ENCODE measurements around the gene CHEK2.
"Not testable (repeated sequence)": the region's sequence is repeated elsewhere in the genome, so short reads cannot be mapped to it uniquely, and the experiment has no call there.

CHEK2 gene

DNA sequence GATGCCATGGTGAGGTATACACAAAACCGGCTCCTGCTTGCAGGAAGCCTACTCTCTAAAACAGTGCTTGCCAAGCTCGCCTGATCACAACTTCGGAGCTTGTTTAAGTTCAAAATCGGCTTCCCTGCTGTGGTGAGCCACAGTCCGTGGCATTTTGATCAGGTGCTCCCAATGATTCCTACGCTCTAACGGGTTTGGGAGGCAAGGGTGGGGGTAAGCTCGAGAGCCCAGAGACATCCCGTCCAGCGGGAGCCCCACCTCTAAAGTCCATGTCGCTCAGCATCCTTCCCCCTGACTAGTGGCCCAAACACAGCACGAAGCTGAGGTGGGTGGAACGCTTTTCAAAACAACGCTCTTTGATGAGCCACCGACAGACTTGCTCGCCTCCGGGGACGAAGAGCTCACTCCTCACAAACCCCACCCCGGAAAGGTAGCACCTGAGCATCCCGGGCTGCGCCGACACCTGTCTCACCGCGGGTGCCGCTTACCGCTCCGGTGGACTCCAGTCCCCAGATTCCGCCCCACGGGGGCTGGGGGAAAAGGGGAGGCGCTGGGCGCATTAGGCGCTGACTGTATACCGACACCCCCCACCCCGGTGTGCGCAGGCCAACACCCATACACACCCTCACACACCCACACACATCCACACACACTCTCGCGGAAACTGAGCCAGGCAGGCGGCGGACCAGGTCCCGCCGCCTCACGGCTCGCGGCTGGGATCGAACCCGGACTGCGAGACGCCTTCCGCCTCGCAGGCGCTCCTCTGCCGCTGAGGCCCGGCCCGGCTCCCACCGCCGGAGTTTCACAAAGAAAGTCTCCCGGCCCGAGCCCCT, 62.6 kb downstream of the CHEK2 start:
- peak overlapping the region; percentile 77 for H3K4me3 ChIP-seq (ENCODE audit: low read length)
- not testable (repeated sequence) for DNase-seq (ENCODE audit: low read depth)

DNA sequence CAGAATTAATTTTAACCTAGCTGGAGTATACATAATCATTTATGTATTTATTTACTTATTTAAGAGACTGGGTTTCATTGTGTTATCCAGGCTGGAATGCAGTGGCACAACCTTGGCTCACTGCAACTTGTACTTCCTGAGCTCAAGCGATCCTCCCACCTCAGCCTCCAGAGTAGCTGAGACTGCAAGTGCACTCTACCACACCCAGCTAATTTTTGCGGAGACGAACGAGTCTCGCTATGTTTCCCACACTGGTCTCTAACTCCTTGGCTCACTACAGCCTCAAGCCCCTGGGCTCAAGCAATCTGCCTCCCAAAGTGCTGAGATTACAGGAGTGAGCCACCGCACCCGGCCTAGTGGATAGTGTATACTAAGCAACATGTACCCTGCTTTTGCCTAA, 63.5 kb downstream of the CHEK2 start:
- H3K4me3 ChIP-seq (ENCODE audit: low read length); DNase-seq (ENCODE audit: low read depth): not testable (repeated sequence)

DNA sequence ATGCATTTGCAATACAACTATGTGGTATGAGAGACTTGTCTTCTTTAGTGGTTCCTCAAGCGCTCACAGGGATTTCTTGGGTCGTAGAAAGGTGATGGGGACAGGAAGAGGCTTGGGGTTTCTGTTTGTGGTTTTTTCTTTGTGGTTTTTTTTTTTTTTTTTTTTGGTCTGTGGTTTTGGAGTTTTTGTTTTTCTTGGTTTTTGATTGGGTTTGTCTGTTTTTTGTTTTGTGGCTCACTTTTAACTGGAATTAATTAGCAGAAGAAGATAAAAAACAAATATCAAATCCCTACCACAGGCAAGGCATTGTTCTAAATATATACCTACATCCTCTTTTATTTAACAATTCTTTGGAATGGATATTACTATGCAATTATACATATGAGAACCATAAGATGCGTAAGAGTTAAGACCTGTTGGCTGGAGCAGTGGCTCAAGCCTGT, 67.5 kb downstream of the CHEK2 start:
- TF ChIP-seq, protein P1, sequence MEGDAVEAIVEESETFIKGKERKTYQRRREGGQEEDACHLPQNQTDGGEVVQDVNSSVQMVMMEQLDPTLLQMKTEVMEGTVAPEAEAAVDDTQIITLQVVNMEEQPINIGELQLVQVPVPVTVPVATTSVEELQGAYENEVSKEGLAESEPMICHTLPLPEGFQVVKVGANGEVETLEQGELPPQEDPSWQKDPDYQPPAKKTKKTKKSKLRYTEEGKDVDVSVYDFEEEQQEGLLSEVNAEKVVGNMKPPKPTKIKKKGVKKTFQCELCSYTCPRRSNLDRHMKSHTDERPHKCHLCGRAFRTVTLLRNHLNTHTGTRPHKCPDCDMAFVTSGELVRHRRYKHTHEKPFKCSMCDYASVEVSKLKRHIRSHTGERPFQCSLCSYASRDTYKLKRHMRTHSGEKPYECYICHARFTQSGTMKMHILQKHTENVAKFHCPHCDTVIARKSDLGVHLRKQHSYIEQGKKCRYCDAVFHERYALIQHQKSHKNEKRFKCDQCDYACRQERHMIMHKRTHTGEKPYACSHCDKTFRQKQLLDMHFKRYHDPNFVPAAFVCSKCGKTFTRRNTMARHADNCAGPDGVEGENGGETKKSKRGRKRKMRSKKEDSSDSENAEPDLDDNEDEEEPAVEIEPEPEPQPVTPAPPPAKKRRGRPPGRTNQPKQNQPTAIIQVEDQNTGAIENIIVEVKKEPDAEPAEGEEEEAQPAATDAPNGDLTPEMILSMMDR (conservative IDR thresholded peaks at IDR 0.05; ENCODE audit: low read length): no peak
- no peak overlapping the region for H3K4me3 ChIP-seq (ENCODE audit: low read length)
- peak; percentile 68 for DNase-seq (ENCODE audit: low read depth)

DNA sequence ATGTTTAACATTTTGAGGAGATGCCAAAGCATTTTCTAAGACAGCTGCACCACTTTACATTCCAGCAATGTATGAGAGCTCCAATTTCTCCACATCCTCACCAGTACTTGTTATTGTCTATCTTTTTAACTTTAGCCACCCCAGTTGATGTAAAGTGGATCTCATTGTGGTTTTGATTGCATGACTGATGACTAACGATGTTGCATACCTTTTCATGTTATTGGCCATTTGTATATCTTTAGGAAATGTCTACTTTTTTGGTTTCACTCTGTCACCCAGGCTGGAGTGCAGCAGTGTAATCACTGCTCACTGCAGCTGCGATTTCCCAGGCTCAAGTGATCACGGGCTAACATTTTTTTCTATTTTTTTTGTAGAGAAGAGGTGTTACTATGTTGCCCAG, 70.9 kb downstream of the CHEK2 start:
- peak; percentile 31 for DNase-seq (ENCODE audit: low read depth)
- TF ChIP-seq, protein P1 (conservative IDR thresholded peaks at IDR 0.05; ENCODE audit: low read length): no peak
- H3K4me3 ChIP-seq (ENCODE audit: low read length): no peak overlapping the region

DNA sequence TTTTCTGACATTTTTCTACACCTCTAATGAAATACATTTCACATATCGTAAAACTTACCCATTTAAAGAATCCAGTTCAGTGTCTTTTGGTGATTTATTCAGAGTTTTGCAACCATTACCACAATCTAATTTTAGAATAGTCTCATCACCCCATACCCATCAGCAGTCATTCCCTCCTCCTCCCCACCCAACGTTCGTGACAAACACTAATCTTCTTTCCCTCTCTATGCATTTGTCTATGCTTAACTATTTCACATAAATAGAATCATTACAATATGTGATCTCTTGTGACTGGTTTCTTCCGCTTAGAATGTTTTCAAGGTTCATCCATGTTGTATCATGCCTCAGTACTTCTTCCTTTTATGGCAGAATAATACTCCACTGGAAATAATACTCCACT, 71.5 kb downstream of the CHEK2 start:
- peak; percentile 71 for DNase-seq (ENCODE audit: low read depth)
- TF ChIP-seq, protein P1 (conservative IDR thresholded peaks at IDR 0.05; ENCODE audit: low read length): no peak
- H3K4me3 ChIP-seq (ENCODE audit: low read length): no peak overlapping the region

DNA sequence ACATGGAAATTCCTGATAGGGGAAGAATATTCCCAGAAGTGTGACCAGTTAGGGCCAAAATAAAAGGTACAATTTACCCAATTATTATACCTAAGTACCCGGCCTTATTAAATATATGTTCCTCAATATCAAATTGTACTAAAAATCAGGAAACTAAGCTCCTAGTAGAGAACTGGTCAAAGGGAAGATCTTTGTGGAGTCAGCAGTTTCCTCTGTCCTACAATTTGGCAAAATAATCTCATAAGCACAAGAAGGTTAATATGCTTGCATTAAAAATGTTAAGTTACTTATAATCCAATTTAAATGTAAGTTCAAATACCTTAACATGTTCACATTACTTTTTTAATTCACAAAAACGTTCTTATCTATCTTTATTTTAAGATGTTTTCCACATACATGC, 72.2 kb downstream of the CHEK2 start:
- DNase-seq (ENCODE audit: low read depth): no peak
- TF ChIP-seq, protein P1 (conservative IDR thresholded peaks at IDR 0.05; ENCODE audit: low read length): no peak
- H3K4me3 ChIP-seq (ENCODE audit: low read length): no peak overlapping the region

DNA sequence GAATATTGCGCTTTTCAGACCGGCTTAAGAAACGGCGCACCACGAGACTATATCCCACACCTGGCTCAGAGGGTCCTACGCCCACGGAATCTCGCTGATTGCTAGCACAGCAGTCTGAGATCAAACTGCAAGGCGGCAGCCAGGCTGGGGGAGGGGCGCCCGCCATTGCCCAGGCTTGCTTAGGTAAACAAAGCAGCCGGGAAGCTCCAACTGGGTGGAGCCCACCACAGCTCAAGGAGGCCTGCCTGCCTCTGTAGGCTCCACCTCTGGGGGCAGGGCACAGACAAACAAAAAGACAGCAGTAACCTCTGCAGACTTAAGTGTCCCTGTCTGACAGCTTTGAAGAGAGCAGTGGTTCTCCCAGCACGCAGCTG, 78.1 kb downstream of the CHEK2 start:
- not testable (repeated sequence) for H3K4me3 ChIP-seq (ENCODE audit: low read length); DNase-seq (ENCODE audit: low read depth)

DNA sequence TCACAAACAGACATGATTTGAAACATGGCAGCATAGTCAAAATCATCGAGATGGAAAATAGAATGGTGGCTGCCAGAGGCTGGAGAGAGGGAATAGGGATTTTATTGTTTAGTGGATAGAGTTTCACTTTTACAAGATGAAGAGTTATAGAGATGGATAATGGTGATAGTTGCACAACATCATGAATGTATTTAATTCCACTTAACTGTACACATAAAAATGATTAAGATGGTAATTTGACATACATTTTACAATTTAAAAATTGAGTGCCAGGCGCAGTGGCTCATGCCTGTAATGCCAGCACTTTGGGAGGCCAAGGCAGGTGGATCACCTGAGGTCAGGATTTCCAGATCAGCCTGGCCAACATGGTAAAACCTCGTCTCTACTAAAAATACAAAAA, 83.2 kb downstream of the CHEK2 start:
- TF ChIP-seq, protein P1 (conservative IDR thresholded peaks at IDR 0.05; ENCODE audit: low read length): no peak
- no peak overlapping the region for H3K4me3 ChIP-seq (ENCODE audit: low read length)
- DNase-seq (ENCODE audit: low read depth): no peak

DNA sequence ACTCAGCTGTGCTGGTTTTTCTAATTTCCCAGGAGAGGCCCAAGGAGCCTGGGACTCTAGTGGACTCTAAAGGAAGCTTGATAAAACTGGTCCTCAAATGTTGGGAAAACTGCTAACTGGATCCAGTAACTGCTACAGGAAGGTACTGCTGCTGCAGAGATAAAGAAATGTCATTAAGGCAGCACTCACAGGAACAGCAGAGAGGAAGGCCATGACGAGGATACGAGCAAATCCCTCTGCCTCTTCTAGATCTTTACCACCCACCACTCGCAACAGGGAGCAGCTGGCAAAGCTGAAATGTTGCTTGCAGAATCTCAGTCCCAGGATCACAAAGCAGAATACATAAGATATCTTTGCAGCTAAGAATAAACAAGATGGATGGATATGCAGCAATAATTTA, 85.4 kb downstream of the CHEK2 start:
- no peak for DNase-seq (ENCODE audit: low read depth)
- H3K4me3 ChIP-seq (ENCODE audit: low read length): no peak overlapping the region
- TF ChIP-seq, protein P1 (conservative IDR thresholded peaks at IDR 0.05; ENCODE audit: low read length): no peak

Measured in AG10803 (cell line).